ENCODE data around the gene EPAS1. TPM values are rescaled to one million over a fixed set of nuclear protein-coding genes. Genes with fewer than 3 reads are reported as not detected.

The EPAS1 gene
- total and polyA plus RNA-seq, 12 donors: 112 to 415 (median 201) TPM

- DNase-seq: no peak
- ATAC-seq: peak in 6 of 8 donors; percentile 33 to 78 (median 46)
- no peak for TF ChIP-seq CTCF (IDR thresholded peaks at IDR 0.05)
- H3K36me3 ChIP-seq: peaks cover 0 to 13% (median 0%) of the 10 kb centered on the region in 9 donors
- H3K27me3 ChIP-seq: no peaks in the 10 kb centered on the region
- H3K4me1 ChIP-seq: peaks cover 39 to 100% (median 97%) of the 10 kb centered on the region in 9 donors
- intact Hi-C loops (cut with DNase I): no loop called here
- H3K27ac ChIP-seq: peak overlapping the region in 7 of 10 donors; percentile 0 to 91 (median 35)
- WGBS, 2 donors: 65 to 75% methylated on average over 6 of the region's 6 CpGs
- H3K9me3 ChIP-seq: no peaks in the 10 kb centered on the region
- H3K4me3 ChIP-seq: no peak overlapping the region
Measured at GRCh38 chr2:46325182-46325928, 28.1 kb downstream of the EPAS1 start.

- Histone ChIP-seq H3K36me3 (peaks cover 0 to 13% (median 0%) of the 10 kb centered on the region in 9 donors), H3K9me3 (no peaks in the 10 kb centered on the region), H3K4me3 (no peak overlapping the region), H3K27ac (peak overlapping the region in 8 of 10 donors; percentile 4 to 91 (median 22)), H3K4me1 (peaks cover 46 to 100% (median 97%) of the 10 kb centered on the region in 9 donors), H3K27me3 (no peaks in the 10 kb centered on the region)
- TF ChIP-seq CTCF (IDR thresholded peaks at IDR 0.05): no peak
- DNase-seq (no peak), ATAC-seq (peak in 1 of 8 donors; percentile 15)
- intact Hi-C loops (cut with DNase I): no loop called here
- WGBS, 2 donors: 63 to 70% methylated on average over 8 of the region's 8 CpGs
Measured at GRCh38 chr2:46326231-46326980, 29.2 kb downstream of the EPAS1 start.

- peak in 3 of 9 donors; percentile 9 to 28 (median 13) for TF ChIP-seq CTCF (IDR thresholded peaks at IDR 0.05)
- intact Hi-C loops (cut with DNase I): no loop called here
- DNase-seq (no peak), ATAC-seq (no peak)
- WGBS, 2 donors: 93 to 94% methylated on average over 4 of the region's 4 CpGs
- no peaks in the 10 kb centered on the region for H3K27me3 ChIP-seq
- H3K36me3 ChIP-seq: peaks cover 0 to 13% (median 0%) of the 10 kb centered on the region in 9 donors
- no peak overlapping the region for H3K4me3 ChIP-seq
- H3K9me3 ChIP-seq: no peaks in the 10 kb centered on the region
- H3K27ac ChIP-seq: peak overlapping the region in 5 of 10 donors; percentile 8 to 91 (median 50)
- peaks cover 54 to 100% (median 98%) of the 10 kb centered on the region in 9 donors for H3K4me1 ChIP-seq
Measured at GRCh38 chr2:46327627-46328026, 30.4 kb downstream of the EPAS1 start.

GRCh38 chr2:46328291-46328690 is 31.1 kb downstream of the EPAS1 start:
- intact Hi-C loops (cut with DNase I): no loop called here
- 78 to 92% methylated on average over 1 of the region's 1 CpG for WGBS, 2 donors

More at GRCh38 chr2:46328291-46328690, 31.1 kb downstream of the EPAS1 start:
- H3K27ac ChIP-seq: peak overlapping the region in 7 of 10 donors; percentile 8 to 91 (median 31)
- peaks cover 0 to 13% (median 0%) of the 10 kb centered on the region in 9 donors for H3K36me3 ChIP-seq
- ATAC-seq: no peak
- no peaks in the 10 kb centered on the region for H3K27me3 ChIP-seq
- no peak for DNase-seq
- TF ChIP-seq CTCF (IDR thresholded peaks at IDR 0.05): no peak
- no peak overlapping the region for H3K4me3 ChIP-seq
- H3K4me1 ChIP-seq: peaks cover 59 to 100% (median 98%) of the 10 kb centered on the region in 9 donors
- H3K9me3 ChIP-seq: no peaks in the 10 kb centered on the region

All from heart right ventricle (tissue), 16 donors.